ENCODE data around the gene RYR1.
A peak's percentile ranks its signal among the peaks of the same experiment; 100 is the strongest.
"Not testable (repeated sequence)": the region's sequence is repeated elsewhere in the genome, so short reads cannot be mapped to it uniquely, and the experiment has no call there.

RYR1 gene

GRCh38 chr19:38577826-38578225 is 144.3 kb downstream of the RYR1 start:
- no peak for DNase-seq

- DNase-seq = not testable (repeated sequence)
These were observed 145.8 kb downstream of the RYR1 start for GRCh38 chr19:38579304-38579703.

GRCh38 chr19:38580080-38580479 is 146.6 kb downstream of the RYR1 start:
- no peak for DNase-seq

GRCh38 chr19:38583219-38583984 is 149.9 kb downstream of the RYR1 start:
- no peak for DNase-seq

- no peak for DNase-seq
These were observed 150.5 kb downstream of the RYR1 start for GRCh38 chr19:38583985-38584305.

GRCh38 chr19:38587562-38587961 is 154.1 kb downstream of the RYR1 start:
- no peak for DNase-seq

GRCh38 chr19:38588041-38588440 is 154.6 kb downstream of the RYR1 start:
- no peak for DNase-seq

- no peak for DNase-seq
These were observed 159.4 kb downstream of the RYR1 start for GRCh38 chr19:38592940-38593339.

GRCh38 chr19:38596057-38596981 is 162.8 kb downstream of the RYR1 start:
- DNase-seq = no peak

- DNase-seq = no peak
These were observed 163.6 kb downstream of the RYR1 start for GRCh38 chr19:38597075-38597474.

GRCh38 chr19:38599722-38600121 is 166.2 kb downstream of the RYR1 start:
- DNase-seq = no peak

GRCh38 chr19:38602856-38603255 is 169.4 kb downstream of the RYR1 start:
- DNase-seq = not testable (repeated sequence)

- no peak for DNase-seq
These were observed 172.6 kb downstream of the RYR1 start for GRCh38 chr19:38606131-38606530.

- no peak for DNase-seq
These were observed 180.8 kb downstream of the RYR1 start for GRCh38 chr19:38614289-38614688.

GRCh38 chr19:38615007-38615581 is 181.6 kb downstream of the RYR1 start:
- DNase-seq = no peak

- no peak for DNase-seq
These were observed 182.8 kb downstream of the RYR1 start for GRCh38 chr19:38616265-38616664.

GRCh38 chr19:38617283-38617763 is 183.8 kb downstream of the RYR1 start:
- no peak for DNase-seq

- no peak for DNase-seq
These were observed 184.5 kb downstream of the RYR1 start, which contains the start of gene MAP4K1 for GRCh38 chr19:38617764-38618589. Gene MAP4K1 (minus strand): TSS chr19:38617953. CDS start chr19:38617895, 58 bp downstream.

GRCh38 chr19:38618590-38619360 is 185.3 kb downstream of the RYR1 start, which contains the start of gene EIF3K:
Gene EIF3K (plus strand): TSS chr19:38619188. CDS start chr19:38619269, 81 bp downstream.
- DNase-seq = peak; percentile 92

- DNase-seq = no peak
These were observed 186.1 kb downstream of the RYR1 start for GRCh38 chr19:38619361-38620174.

- no peak for DNase-seq
These were observed 191.3 kb downstream of the RYR1 start for GRCh38 chr19:38624822-38625221.
